HepG2 (cell line): ENCODE results near the gene TRPM1. TPM values are rescaled to one million over a fixed set of nuclear protein-coding genes. Genes with fewer than 3 reads are reported as not detected.
A peak's percentile ranks its signal among the peaks of the same experiment; 100 is the strongest.

Experiments used
- AGO2 ChIP-seq: fragments of 200-400 bp; formaldehyde crosslinking; optimal IDR thresholded peaks from 2 replicates; pipeline ENCODE3; 2017; ENCODE audit warnings: mild to moderate bottlenecking, low read depth, low read length, moderate library complexity
- FOXA3 ChIP-seq: IDR thresholded peaks from 2 replicates; pipeline ENCODE4 v1.6.1; 2016; ENCODE audit warnings: missing genetic modification reagents, missing compliant biosample characterization
- MEIS1 ChIP-seq: sonication (generic); formaldehyde crosslinking; IDR thresholded peaks from 2 replicates; pipeline ENCODE4 v1.9.0; 2021; ENCODE audit warnings: mild to moderate bottlenecking, missing genetic modification reagents, moderate library complexity, borderline replicate concordance
- NR2F1 ChIP-seq, 2 experiments: fragments of 450-650 bp in 1 of 2; formaldehyde crosslinking in 1 of 2; IDR thresholded peaks; 2 replicates each; pipeline versions ENCODE4 v1.5.0 to v1.6.1; 2016 to 2020; ENCODE audit warnings: mild to moderate bottlenecking in 1 of 2, missing compliant biosample characterization in 1 of 2, missing genetic modification reagents in 1 of 2, moderate library complexity in 1 of 2
- PHF8 ChIP-seq: sonication (generic); formaldehyde crosslinking; IDR thresholded peaks from 2 replicates; pipeline ENCODE4 v1.5.0; 2020; ENCODE audit warnings: missing genetic modification reagents
- SOX5 ChIP-seq: IDR thresholded peaks from 2 replicates; pipeline ENCODE4 v1.6.1; 2016; ENCODE audit warnings: borderline replicate concordance
- SP2 ChIP-seq: sonication (generic); formaldehyde crosslinking; IDR thresholded peaks from 2 replicates; pipeline ENCODE4 v1.5.1; 2020; ENCODE audit warnings: mild to moderate bottlenecking, missing genetic modification reagents
- THAP11 ChIP-seq: IDR thresholded peaks from 2 replicates; pipeline ENCODE4 v1.6.1; 2016; ENCODE audit warnings: missing biosample characterization, missing genetic modification reagents
- TOPORS ChIP-seq: sonication (generic); formaldehyde crosslinking; IDR thresholded peaks from 2 replicates; pipeline ENCODE4 v1.8.0; 2023; ENCODE audit warnings: mild to moderate bottlenecking, missing genetic modification reagents
- XBP1 ChIP-seq: sonication (generic); formaldehyde crosslinking; IDR thresholded peaks from 2 replicates; pipeline ENCODE4 v1.5.0; 2020; ENCODE audit warnings: missing genetic modification reagents
- ZNF17 ChIP-seq: sonication (generic); formaldehyde crosslinking; IDR thresholded peaks from 2 replicates; pipeline ENCODE4 v1.5.0; 2020; ENCODE audit warnings: mild to moderate bottlenecking, missing genetic modification reagents
- ZNF263 ChIP-seq: sonication (generic); formaldehyde crosslinking; IDR thresholded peaks from 2 replicates; pipeline ENCODE4 v1.4.0; 2020; ENCODE audit warnings: missing genetic modification reagents
- ZNF749 ChIP-seq: sonication (generic); formaldehyde crosslinking; IDR thresholded peaks from 2 replicates; pipeline ENCODE4 v1.8.0; 2022; ENCODE audit warnings: mild to moderate bottlenecking, missing genetic modification reagents, moderate library complexity, borderline replicate concordance
- ZNF776 ChIP-seq: sonication (generic); formaldehyde crosslinking; IDR thresholded peaks from 2 replicates; pipeline ENCODE4 v1.4.0; 2020; ENCODE audit warnings: mild to moderate bottlenecking, missing genetic modification reagents
- polyA plus RNA-seq, 8 experiments: library from polyadenylated mRNA; depleted of rRNA in 3 of 8; stranded (reverse) in 7 of 8; unstranded in 1 of 8; fragments of >200 nt; fragmentation: Illumina TruSeq in 4 of 8; extraction: Trizol in 4 of 8; gene quantifications; 2 replicates each; pipeline versions ENCODE4 v1.2.1 to v1.2.3, GENCODE V29; 2011 to 2016; ENCODE audit warnings: low read depth in 4 of 8, missing spikeins in 1 of 8, mixed read lengths in 1 of 8; ENCODE audit not compliant: insufficient read depth in 1 of 8
- total RNA-seq, 5 experiments: library from RNA; depleted of rRNA; stranded (reverse); fragments of >200 nt; fragmentation: Illumina TruSeq; extraction: Trizol; gene quantifications; 2 replicates each; pipeline ENCODE4 v1.2.3, GENCODE V29; 2016; ENCODE audit warnings: low read depth in 1 of 5
- TF ChIP-seq, protein P1 (sequence below): sonication (generic); formaldehyde crosslinking; IDR thresholded peaks from 2 replicates; pipeline ENCODE4 v1.4.0; 2020; ENCODE audit warnings: mild to moderate bottlenecking, missing genetic modification reagents, borderline replicate concordance
- TF ChIP-seq, protein P2 (sequence below), 2 experiments: sonication (generic) in 1 of 2; formaldehyde crosslinking in 1 of 2; IDR thresholded peaks; 2 replicates each; pipeline versions ENCODE4 v1.4.0 to v1.6.1; 2018 to 2020; ENCODE audit warnings: missing genetic modification reagents in 2 of 2, borderline replicate concordance in 1 of 2, low read depth in 1 of 2, mild to moderate bottlenecking in 1 of 2, missing biosample characterization in 1 of 2
- TF ChIP-seq, protein P3 (sequence below): sonication (generic); formaldehyde crosslinking; IDR thresholded peaks from 2 replicates; pipeline ENCODE4 v1.8.1; 2023; ENCODE audit warnings: mild to moderate bottlenecking, missing genetic modification reagents
- TF ChIP-seq, protein P4 (sequence below): sonication (generic); formaldehyde crosslinking; IDR thresholded peaks from 2 replicates; pipeline ENCODE4 v1.4.0; 2020; ENCODE audit warnings: mild to moderate bottlenecking, missing genetic modification reagents
- TF ChIP-seq, protein P5 (sequence below): IDR thresholded peaks from 2 replicates; pipeline ENCODE4 v1.6.1; 2012; ENCODE audit warnings: low read depth, low read length, improper control_type of control experiment

TRPM1 gene
- total and polyA plus RNA-seq, 2 of the 13 experiments (the other 11 are each of a cell fraction or from before 2014, with no cell fraction given): not detected

DNA sequence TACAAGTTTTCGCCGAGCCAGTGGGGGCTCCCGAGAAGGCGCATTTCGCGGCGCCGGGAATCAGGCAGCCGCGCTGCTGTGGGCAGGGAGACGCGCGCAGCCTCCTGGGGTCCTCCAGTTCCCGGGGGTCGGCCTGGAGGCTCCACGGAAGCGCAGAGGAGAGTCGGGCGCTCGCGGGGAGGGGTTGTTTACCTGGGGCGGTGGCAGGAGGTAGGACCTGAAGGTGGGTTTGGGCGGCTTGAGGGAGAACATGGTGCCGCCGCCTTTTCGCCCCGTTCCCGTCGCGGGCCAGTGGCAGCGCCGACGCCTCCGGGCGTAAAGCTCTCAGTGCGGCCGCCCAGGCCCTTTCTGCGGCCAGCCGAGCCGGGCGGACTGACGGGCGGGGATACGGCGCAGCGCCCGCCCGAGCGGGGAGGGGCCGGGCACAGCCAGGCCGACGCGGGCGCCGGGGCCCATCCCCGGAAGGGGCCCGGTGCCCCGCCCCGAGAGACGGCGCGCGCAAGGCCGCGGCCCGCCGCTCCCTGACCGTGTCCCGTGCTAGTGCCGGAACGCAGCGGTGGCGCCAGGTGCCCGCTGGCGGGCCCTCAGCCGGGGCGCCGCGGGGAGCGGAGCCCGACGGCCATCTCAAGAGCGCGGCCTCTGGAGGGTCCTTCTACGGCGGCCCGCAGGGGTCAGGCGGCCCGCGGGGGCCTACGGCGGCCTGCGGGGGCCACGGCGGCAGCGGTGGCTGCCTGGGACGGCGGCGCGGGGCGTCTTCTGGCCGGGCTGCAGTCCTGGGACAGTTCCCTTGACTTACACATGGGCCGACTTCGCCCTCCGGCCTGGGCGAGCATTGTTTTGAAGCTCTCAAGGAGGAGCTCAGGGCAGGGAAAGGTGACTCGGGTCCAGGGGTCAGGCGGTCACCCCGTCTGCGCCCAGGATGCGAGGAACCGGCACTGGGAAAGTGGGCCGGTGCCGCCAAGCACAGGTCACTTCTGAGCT lies 110.0 kb downstream of the TRPM1 start, which contains the start of gene MTMR10 (continued):
- TF ChIP-seq, protein P1, sequence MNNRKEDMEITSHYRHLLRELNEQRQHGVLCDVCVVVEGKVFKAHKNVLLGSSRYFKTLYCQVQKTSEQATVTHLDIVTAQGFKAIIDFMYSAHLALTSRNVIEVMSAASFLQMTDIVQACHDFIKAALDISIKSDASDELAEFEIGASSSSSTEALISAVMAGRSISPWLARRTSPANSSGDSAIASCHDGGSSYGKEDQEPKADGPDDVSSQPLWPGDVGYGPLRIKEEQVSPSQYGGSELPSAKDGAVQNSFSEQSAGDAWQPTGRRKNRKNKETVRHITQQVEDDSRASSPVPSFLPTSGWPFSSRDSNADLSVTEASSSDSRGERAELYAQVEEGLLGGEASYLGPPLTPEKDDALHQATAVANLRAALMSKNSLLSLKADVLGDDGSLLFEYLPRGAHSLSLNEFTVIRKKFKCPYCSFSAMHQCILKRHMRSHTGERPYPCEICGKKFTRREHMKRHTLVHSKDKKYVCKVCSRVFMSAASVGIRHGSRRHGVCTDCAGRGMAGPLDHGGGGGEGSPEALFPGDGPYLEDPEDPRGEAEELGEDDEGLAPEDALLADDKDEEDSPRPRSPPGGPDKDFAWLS (CRISPR knock-in tag): no peak
- peak; percentile 16 to 74; a peak in 2 of 4 replicates for TF ChIP-seq NR2F1 (CRISPR knock-in tag; IDR thresholded peaks at IDR 0.05)
- TF ChIP-seq TOPORS (CRISPR knock-in tag): peak; percentile 74
- TF ChIP-seq ZNF749: 0 out of 2 replicates have a peak, but pooled peaks have one; percentile 38
- no peak for TF ChIP-seq XBP1 (CRISPR knock-in tag)
- TF ChIP-seq, protein P2, sequence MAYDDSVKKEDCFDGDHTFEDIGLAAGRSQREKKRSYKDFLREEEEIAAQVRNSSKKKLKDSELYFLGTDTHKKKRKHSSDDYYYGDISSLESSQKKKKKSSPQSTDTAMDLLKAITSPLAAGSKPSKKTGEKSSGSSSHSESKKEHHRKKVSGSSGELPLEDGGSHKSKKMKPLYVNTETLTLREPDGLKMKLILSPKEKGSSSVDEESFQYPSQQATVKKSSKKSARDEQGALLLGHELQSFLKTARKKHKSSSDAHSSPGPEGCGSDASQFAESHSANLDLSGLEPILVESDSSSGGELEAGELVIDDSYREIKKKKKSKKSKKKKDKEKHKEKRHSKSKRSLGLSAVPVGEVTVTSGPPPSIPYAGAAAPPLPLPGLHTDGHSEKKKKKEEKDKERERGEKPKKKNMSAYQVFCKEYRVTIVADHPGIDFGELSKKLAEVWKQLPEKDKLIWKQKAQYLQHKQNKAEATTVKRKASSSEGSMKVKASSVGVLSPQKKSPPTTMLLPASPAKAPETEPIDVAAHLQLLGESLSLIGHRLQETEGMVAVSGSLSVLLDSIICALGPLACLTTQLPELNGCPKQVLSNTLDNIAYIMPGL (CRISPR knock-in tag; IDR thresholded peaks at IDR 0.05; ENCODE audit: borderline replicate concordance in 1 of 2, low read depth in 1 of 2): peak in 1 of 2 experiments; percentile 79; a peak in 3 of 4 replicates
- TF ChIP-seq, protein P3, sequence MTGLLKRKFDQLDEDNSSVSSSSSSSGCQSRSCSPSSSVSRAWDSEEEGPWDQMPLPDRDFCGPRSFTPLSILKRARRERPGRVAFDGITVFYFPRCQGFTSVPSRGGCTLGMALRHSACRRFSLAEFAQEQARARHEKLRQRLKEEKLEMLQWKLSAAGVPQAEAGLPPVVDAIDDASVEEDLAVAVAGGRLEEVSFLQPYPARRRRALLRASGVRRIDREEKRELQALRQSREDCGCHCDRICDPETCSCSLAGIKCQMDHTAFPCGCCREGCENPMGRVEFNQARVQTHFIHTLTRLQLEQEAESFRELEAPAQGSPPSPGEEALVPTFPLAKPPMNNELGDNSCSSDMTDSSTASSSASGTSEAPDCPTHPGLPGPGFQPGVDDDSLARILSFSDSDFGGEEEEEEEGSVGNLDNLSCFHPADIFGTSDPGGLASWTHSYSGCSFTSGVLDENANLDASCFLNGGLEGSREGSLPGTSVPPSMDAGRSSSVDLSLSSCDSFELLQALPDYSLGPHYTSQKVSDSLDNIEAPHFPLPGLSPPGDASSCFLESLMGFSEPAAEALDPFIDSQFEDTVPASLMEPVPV (CRISPR knock-in tag): no peak
- no peak for TF ChIP-seq ZNF17 (CRISPR knock-in tag)
- TF ChIP-seq SP2 (CRISPR knock-in tag): peak; percentile 42; the same call in 1 of the 2 replicates
- TF ChIP-seq SOX5 (CRISPR knock-in tag): no peak
- TF ChIP-seq FOXA3 (CRISPR knock-in tag): no peak; the same call in none of the 2 replicates
- peak; percentile 47; the same call in 1 of the 2 replicates for TF ChIP-seq MEIS1 (CRISPR knock-in tag)
- TF ChIP-seq PHF8 (CRISPR knock-in tag): peak; percentile 83
- TF ChIP-seq, protein P4, sequence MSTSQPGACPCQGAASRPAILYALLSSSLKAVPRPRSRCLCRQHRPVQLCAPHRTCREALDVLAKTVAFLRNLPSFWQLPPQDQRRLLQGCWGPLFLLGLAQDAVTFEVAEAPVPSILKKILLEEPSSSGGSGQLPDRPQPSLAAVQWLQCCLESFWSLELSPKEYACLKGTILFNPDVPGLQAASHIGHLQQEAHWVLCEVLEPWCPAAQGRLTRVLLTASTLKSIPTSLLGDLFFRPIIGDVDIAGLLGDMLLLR (CRISPR knock-in tag): no peak
- peak; percentile 60 for TF ChIP-seq AGO2
- peak; percentile 26; the same call in 1 of the 2 replicates for TF ChIP-seq ZNF776
- peak; percentile 59; the same call in 1 of the 2 replicates for TF ChIP-seq ZNF263
- TF ChIP-seq, protein P5, sequence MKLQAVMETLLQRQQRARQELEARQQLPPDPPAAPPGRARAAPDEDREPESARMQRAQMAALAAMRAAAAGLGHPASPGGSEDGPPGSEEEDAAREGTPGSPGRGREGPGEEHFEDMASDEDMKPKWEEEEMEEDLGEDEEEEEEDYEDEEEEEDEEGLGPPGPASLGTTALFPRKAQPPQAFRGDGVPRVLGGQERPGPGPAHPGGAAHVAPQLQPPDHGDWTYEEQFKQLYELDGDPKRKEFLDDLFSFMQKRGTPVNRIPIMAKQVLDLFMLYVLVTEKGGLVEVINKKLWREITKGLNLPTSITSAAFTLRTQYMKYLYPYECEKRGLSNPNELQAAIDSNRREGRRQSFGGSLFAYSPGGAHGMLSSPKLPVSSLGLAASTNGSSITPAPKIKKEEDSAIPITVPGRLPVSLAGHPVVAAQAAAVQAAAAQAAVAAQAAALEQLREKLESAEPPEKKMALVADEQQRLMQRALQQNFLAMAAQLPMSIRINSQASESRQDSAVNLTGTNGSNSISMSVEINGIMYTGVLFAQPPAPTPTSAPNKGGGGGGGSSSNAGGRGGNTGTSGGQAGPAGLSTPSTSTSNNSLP: no peak
- peak; percentile 76 for TF ChIP-seq THAP11 (CRISPR knock-in tag)
